Stimulated activated CD8-positive, alpha-beta memory T cell treated with anti-CD3 and anti-CD28 coated beads, Interleukin-2, amount 100 ng/mL, for 48 hours (primary cell): Measurements from ENCODE around the gene PROKR1.
"Not testable (repeated sequence)": the region's sequence is repeated elsewhere in the genome, so short reads cannot be mapped to it uniquely, and the experiment has no call there.

Experiments
- DNase-seq, 2 donors: peaks; one replicate each; pipeline ENCODE4 v3.0.0-alpha.2; 2020; ENCODE audit warnings: low read depth in 2 of 2

The PROKR1 gene

DNA sequence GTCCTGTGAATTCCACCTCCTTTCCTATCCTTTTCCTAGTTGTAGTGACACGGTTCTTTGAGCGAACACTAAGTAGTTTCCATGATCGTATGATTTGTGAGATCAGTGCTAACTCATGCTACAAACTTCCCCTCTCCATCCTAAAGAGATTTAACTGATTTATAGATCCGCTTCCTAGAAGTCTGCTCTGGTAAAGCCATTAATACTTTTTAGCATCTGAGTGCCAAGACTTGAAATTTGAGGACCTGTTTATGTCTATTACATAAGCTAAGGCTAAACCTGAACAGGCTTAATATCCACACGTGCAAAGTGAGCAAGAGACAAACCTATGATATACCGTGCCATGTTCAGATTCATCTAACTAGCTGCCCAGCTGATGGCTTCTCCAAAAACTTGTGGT, 14.9 kb downstream of the PROKR1 start:
- DNase-seq, result no peak

DNA sequence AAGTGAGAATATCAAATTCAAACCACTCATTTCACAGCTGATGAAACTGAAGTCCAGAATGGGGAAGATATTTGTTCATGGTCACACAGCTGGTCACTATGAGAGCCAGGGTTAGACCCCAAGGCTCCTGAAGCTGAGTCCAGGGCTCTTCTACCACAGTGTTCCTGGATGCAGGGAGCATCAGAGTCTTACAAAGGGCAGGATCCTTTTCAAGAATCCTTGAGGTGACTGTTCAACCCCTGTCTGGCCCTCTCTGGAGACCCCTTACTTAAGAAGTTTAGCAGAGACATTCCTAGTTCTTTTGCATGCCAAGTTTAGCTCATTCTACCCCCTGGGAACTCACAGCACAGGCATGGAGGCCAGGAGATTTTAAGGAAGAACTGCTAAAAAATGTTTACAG, 15.7 kb downstream of the PROKR1 start:
- no peak for DNase-seq

GRCh38 chr2:68660658-68661057, 17.3 kb downstream of the PROKR1 start:
- DNase-seq, result no peak

GRCh38 chr2:68662466-68662865, 19.1 kb downstream of the PROKR1 start:
- DNase-seq, result no peak

DNA sequence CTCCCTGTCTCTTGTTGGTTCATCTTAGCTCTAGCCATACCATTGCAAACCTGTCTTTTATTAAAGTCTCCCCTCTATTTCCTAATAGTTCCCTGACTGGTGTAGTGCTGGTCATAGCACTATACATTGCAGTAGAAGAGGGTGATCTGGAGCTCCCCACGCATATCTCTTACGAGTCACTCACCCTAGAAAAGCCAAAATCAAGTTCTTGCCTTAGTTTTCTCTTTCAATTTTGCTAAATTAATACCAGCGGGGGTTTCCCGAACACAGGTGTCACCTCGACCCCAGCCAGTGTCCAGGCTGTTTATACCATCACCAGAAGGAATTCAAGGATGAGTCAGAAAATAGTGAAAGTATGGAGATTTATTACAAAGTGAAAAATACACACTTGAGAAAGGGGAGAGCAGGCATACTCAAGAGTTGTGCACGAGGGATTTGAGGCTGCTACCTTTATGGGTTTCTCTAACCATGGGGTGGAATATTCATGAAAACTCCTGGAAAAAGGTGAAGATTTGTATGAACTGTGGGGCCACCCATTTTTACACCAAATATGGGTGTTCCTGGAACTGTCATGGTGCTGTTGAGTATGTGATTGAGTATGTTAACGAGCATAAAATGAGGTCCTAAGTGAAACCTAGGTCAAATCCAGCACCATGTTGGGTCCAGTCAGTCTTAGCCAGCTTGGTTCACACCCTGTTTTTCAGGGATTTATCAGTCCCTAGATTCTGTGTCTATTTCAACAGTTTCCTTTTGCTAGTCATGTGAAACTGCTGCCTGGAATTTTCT, 20.2 kb downstream of the PROKR1 start:
- no peak for DNase-seq

DNA sequence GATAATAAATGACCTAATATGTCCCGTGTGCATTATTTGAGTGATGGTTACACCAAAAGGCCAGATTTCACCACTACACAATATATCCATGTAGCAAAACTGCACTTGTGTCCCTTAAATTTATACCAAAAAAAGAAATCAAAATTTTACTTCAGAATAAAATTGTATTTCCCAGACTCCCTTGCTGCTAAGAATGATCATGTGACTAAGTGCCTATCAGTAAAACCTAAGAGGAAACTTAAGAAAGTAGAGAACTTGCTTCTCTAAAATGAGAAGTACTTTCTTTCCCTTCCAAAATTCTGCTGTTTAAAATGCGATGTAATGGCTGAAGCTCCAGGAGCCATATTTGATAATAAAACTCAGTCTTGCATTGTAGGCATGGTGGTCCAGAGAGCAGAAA, 24.0 kb downstream of the PROKR1 start:
- no peak for DNase-seq

- DNase-seq, result no peak
Measured at GRCh38 chr2:68669651-68670050, 26.3 kb downstream of the PROKR1 start.

DNA sequence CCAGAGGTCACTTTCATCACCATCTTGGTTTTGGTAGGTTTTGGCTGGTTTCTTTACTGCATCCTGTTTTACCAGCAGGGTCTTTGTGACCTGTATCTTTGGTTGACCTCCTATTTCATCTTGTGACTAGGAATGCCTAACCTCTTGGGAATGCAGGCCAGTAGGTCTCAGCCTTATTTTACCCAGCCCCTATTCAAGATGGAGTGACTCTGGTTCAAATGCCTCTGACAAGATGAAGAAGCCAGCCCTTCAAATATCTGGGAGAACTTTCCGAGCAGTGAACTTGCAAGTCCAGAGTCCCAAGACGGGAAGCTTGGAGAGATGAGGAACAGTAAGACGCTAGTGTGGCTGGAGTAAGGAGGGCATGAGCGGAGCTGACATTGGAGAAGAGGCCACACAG, 28.6 kb downstream of the PROKR1 start:
- no peak for DNase-seq

GRCh38 chr2:68673631-68674030, 30.3 kb downstream of the PROKR1 start:
- DNase-seq, result no peak

GRCh38 chr2:68675470-68675869, 32.1 kb downstream of the PROKR1 start:
- no peak for DNase-seq

- not testable (repeated sequence) for DNase-seq
Measured at GRCh38 chr2:68677837-68678236, 34.5 kb downstream of the PROKR1 start.

DNA sequence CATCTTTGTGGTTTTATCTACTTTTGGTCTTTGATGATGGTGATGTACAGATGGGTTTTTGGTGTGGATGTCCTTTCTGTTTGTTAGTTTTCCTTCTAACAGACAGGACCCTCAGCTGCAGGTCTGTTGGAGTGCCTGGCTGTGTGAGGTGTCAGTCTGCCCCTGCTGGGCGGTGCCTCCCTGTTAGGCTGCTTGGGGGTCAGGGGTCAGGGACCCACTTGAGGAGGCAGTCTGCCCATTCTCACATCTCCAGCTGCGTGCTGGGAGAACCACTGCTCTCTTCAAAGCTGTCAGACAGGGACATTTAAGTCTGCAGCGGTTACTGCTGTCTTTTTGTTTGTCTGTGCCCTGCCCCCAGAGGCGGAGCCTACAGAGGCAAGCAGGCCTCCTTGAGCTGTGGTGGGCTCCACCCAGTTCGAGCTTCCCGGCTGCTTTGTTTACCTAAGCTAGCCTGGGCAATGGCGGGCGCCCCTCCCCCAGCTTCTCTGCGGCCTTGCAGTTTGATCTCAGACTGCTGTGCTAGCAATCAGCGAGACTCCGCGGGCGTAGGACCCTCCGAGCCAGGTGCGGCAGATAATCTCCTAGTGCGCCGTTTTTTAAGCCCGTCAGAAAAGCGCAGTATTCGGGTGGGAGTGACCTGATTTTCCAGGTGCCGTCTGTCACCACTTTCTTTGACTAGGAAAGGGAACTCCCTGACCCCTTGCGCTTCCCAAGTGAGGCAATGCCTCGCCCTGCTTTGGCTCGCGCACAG, 36.0 kb downstream of the PROKR1 start:
- DNase-seq, result not testable (repeated sequence)

- not testable (repeated sequence) for DNase-seq
Measured at GRCh38 chr2:68679917-68680267, 36.5 kb downstream of the PROKR1 start.

GRCh38 chr2:68684197-68684596, 40.8 kb downstream of the PROKR1 start:
- no peak for DNase-seq

DNA sequence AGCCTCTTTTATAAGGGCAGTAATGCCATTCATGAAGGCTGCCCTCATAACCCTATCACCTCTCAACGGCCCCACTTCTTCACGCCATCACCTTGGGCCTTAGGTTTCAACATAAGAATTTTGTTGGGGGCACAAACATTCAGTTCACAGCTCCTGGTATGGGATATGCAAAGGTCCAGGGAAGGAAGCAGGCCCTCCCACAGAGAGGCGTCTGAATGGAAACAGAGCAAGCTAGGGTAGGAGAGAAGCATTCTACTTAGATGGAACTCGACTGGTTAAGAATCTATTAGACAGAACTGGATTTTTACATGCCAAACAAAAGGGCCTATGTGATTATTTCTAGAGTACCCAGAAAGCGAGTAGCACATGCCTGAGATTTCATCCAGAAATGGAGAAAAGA, 42.8 kb downstream of the PROKR1 start:
- DNase-seq, result no peak

DNA sequence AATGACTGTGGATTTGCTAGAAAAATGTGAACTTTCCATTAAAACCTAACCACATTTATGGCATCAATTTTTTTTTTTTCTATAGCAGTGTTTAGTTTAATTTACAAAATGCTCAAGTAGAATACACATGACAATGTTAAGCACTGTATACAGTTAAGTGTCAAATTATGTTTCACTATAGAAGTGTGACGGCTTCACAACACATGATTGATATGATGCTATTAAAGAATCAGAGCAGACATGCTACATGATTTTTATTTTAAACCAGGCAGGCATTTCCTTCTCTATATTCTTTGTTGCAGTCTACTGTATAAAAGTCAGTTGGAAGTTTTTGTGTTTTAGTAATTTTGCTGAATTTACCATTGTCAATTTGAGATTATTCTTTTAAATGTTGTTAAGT, 43.6 kb downstream of the PROKR1 start:
- DNase-seq, result no peak

DNA sequence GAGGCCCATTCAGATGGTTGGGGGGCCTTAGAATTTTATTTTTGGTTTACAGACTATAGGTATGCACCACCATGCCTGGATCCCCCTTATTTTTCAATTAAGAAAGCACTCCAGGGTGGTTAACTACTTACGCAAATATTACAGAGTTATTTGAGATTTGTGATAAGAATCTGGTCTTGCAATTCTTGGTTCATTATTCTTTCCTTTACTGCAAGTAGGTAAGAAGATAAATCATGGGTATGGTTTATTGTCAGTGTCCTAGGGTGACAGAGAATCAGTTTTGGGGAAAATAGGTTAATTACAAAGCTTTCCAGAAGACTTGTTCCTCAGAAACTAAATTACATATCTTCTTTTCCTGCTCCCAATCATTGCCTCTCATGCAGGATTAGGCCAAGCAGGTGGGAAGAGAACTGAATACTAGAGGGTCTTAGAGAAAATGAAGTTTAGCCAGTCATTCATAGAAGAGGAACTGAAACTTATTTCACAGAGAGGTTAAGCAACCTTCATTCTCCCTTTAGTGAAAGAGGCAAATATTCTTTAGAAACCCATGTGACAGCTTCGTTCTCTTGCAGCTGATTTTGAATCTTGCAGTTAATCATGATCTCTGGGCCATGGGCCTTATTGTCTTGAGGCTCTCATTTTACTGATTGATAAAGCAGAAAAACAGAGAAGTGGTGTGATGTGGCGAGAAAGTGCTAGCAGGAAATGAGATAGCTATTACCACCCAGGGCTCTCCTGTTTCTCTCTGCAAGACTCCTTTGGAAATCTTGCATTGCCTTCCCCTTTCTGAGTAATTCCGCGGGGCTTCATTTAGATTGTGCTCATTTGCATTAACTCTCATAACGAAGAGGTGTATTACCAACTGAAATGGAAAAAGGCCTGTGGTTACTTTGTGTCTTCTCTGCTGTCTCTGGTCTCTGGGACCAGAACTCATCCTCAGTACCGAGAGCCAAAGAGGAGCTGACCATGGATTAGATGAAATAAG, 46.5 kb downstream of the PROKR1 start:
- peak in 1 of 2 donors; percentile 7 for DNase-seq

GRCh38 chr2:68690851-68691250, 47.5 kb downstream of the PROKR1 start:
- no peak for DNase-seq

- no peak for DNase-seq
Measured at GRCh38 chr2:68692511-68692910, 49.1 kb downstream of the PROKR1 start.

GRCh38 chr2:68693951-68694350, 50.6 kb downstream of the PROKR1 start:
- DNase-seq, result no peak

DNA sequence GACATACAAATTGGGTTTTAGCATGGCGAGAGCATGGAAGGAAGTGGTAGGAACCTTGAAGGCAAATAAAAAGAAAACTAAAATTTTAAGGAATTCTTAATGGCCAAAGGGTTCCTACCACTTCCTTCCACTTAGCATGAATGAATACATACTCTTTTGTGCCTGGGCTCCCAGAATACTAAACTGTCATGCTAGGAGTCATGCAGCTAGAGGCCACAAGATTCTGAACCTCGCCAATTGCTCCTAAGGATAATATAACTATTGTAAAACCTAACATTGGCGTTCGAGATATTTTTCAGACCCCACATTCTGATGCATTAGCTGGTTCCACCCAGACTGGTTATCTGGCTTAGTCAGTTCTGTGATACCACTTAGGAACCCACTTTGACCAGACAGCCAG, 52.6 kb downstream of the PROKR1 start:
- no peak for DNase-seq

- no peak for DNase-seq
Measured at GRCh38 chr2:68696554-68696953, 53.2 kb downstream of the PROKR1 start.
